ENCODE data around the gene KRTAP10-10. TPM values are rescaled to one million over a fixed set of nuclear protein-coding genes. Genes with fewer than 3 reads are reported as not detected.

Gene KRTAP10-10
- total RNA-seq, 1 experiment from 2014 or later, result not detected

DNA sequence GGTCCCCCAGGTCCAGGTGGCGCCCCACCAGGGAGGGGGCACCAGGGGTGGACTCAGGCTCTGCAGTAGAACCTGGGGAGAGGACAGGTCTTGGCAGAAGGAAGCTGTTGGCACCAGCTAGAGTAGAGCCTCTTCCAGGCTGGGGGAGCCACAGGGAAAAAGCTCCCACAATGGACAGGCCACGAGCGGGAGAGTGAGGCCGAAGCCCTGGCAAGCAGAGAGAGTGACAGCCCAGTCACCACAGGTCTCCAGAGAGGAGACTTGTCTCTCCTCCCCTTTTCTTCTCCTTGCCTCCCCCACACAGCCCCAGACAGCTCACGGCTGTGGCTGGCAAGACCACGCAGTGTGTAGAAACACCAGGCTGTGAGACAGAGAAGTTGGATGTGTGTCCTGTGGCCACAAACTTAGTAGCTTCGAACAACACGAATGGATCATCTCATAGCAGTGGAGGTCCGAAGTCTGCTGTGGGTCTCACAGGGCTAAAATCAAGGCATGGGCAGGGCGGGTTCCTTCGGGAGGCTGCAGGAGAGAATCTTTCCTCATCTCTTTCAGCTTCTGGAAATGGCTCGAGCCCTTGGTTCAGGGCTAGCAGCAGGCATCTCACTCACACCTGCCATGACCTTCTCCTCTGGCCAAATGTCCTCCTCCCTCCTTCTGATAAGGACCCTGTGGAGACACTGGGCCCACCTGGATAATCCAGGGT is 14.0 kb downstream of the KRTAP10-10 start:
- H3K36me3 Mint-ChIP-seq (ENCODE audit: insufficient read depth, unreplicated experiment), result no peaks in the 10 kb centered on the region
- H3K27me3 Mint-ChIP-seq (ENCODE audit: insufficient read depth, unreplicated experiment), result peaks cover 40% of the 10 kb centered on the region
- DNase-seq (ENCODE audit: unreplicated experiment), result no peak
- no peaks in the 10 kb centered on the region for H3K9me3 Mint-ChIP-seq (ENCODE audit: unreplicated experiment)
- TF ChIP-seq, protein P1, sequence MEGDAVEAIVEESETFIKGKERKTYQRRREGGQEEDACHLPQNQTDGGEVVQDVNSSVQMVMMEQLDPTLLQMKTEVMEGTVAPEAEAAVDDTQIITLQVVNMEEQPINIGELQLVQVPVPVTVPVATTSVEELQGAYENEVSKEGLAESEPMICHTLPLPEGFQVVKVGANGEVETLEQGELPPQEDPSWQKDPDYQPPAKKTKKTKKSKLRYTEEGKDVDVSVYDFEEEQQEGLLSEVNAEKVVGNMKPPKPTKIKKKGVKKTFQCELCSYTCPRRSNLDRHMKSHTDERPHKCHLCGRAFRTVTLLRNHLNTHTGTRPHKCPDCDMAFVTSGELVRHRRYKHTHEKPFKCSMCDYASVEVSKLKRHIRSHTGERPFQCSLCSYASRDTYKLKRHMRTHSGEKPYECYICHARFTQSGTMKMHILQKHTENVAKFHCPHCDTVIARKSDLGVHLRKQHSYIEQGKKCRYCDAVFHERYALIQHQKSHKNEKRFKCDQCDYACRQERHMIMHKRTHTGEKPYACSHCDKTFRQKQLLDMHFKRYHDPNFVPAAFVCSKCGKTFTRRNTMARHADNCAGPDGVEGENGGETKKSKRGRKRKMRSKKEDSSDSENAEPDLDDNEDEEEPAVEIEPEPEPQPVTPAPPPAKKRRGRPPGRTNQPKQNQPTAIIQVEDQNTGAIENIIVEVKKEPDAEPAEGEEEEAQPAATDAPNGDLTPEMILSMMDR (IDR thresholded peaks at IDR 0.05; ENCODE audit: unreplicated experiment), result no peak
- H3K27ac Mint-ChIP-seq (ENCODE audit: low read depth, unreplicated experiment), result no peak overlapping the region
- ChIA-PET POLR2A (no interaction called here), CTCF (interaction anchor here (0.7 kb wide), 1 partner anchor 140 kb away, joined by 3 read pairs; no protein-coding TSS in a partner anchor)
- H3K4me3 Mint-ChIP-seq (ENCODE audit: unreplicated experiment), result no peak overlapping the region
- intact Hi-C loops (cut with micrococcal nuclease), result no loop called here
- BruUV-seq (replicated peaks), result no TSS peak
- no peaks in the 10 kb centered on the region for H3K4me1 Mint-ChIP-seq (ENCODE audit: insufficient read depth, unreplicated experiment)

DNA sequence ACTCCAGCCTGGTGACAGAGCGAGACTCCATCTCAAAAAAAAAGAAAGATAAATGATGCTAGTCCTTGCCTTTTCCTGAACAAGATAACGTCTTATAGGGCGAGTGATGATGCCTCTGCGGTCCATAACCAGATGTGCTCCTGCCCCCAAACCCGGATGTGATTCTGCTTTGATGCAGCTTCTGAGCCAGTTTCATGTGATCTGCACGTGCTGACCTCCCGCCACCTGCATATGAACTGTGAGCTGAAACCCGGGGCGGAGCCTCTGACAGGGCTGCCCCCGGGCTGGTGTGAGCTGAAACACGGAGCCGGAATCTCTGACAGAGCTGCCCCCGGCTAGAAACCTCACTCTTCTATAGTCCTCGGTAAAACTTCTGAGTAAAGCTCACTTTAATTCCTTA is 16.0 kb downstream of the KRTAP10-10 start:
- no peak for DNase-seq (ENCODE audit: unreplicated experiment)
- no peak overlapping the region for H3K4me3 Mint-ChIP-seq (ENCODE audit: unreplicated experiment)
- ChIA-PET POLR2A (no interaction called here), CTCF (no interaction called here)
- intact Hi-C loops (cut with micrococcal nuclease), result no loop called here
- BruUV-seq (replicated peaks), result no TSS peak
- TF ChIP-seq, protein P1 (IDR thresholded peaks at IDR 0.05; ENCODE audit: unreplicated experiment), result no peak
- H3K27ac Mint-ChIP-seq (ENCODE audit: low read depth, unreplicated experiment), result no peak overlapping the region
- no peaks in the 10 kb centered on the region for H3K36me3 Mint-ChIP-seq (ENCODE audit: insufficient read depth, unreplicated experiment)
- H3K4me1 Mint-ChIP-seq (ENCODE audit: insufficient read depth, unreplicated experiment), result no peaks in the 10 kb centered on the region
- no peaks in the 10 kb centered on the region for H3K9me3 Mint-ChIP-seq (ENCODE audit: unreplicated experiment)
- peaks cover 42% of the 10 kb centered on the region for H3K27me3 Mint-ChIP-seq (ENCODE audit: insufficient read depth, unreplicated experiment)

DNA sequence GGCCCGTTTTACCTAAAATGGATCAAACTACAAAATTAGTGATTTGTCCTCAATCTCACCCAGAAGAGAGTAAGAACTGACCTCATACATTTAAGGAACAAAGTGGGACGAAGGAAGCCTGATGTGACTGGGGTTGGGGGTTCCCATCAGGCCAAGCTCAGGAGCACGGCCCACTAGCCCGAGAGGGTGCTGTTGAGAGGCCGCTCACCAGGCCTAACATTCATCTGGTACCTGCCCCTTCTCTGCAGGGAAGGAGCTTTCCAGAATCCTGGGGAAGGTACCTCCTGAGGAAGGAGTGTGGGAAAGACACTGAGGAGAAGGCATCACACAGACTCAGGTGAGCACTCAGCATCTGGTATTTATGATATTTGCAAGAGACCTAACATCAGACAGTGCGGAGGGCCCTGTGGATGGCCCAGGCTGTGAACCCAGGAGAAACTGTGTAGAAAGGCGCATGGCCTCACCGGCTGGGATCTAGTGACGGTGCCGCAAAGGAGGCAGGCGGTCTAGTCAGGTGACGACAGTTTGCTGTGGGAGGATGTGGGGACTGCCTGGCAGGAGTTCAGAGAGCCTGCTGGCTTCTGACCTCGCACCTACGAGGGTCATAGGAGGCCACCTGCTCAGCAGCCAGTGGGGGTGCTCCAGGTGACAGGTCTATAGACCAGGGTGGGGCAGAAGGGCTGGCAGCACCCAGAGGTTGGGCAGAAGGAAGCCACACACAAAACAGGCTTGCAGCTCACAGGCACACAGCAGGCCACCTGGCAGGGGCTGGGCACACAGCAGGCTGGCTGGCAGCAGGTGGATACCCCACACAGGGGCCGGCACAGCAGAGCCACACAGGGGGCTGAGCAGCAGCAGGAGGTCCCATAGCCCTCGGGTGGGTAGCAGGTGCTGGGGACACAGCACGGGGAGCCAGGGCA is 16.8 kb downstream of the KRTAP10-10 start:
- intact Hi-C loops (cut with micrococcal nuclease), result no loop called here
- ChIA-PET CTCF (no interaction called here), POLR2A (no interaction called here)
- Mint-ChIP-seq H3K27me3 (ENCODE audit: insufficient read depth, unreplicated experiment) (peaks cover 45% of the 10 kb centered on the region), H3K27ac (ENCODE audit: low read depth, unreplicated experiment) (no peak overlapping the region), H3K36me3 (ENCODE audit: insufficient read depth, unreplicated experiment) (no peaks in the 10 kb centered on the region), H3K9me3 (ENCODE audit: unreplicated experiment) (no peaks in the 10 kb centered on the region), H3K4me3 (ENCODE audit: unreplicated experiment) (no peak overlapping the region), H3K4me1 (ENCODE audit: insufficient read depth, unreplicated experiment) (no peaks in the 10 kb centered on the region)
- no TSS peak for BruUV-seq (replicated peaks)
- DNase-seq (ENCODE audit: unreplicated experiment), result no peak
- TF ChIP-seq, protein P1 (IDR thresholded peaks at IDR 0.05; ENCODE audit: unreplicated experiment), result no peak

DNA sequence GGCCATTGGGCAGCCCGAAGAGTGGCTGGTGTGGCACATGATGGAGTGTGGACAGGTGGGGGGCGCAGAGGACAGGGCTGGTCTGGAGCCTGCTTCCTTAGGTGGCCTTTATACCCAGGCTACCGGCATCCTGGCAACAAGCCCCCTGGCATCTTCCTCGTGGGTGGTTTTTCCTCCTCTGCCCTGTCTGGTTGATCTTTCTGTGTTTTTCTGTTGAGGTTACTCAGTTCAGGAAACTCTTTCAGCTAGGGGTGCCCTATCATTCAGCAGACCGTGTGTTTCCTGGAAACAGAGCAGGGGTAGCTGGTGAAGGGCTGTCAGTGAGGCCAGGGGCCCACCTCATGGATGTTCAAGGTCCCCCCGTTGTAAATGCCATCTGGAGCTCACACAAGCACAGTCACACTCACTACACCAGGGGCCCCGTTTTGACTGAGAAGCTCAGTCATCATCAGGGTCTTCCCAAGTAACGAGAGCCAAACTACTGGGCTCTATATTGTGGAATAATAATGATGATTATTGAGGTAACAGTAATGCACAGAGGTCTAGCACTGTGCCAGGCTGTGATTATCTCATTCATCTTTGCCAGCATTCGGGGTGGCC is 17.5 kb downstream of the KRTAP10-10 start, which contains the start of gene KRTAP12-4:
Gene KRTAP12-4 (minus strand): TSS at position 84 of the 600 bp plus-strand sequence. CDS start 45 bp downstream, at position 39.
- ChIA-PET POLR2A (no interaction called here), CTCF (interaction anchor here (0.5 kb wide), 1 partner anchor 31 kb away, joined by 4 read pairs; no protein-coding TSS in a partner anchor)
- no TSS peak for BruUV-seq (replicated peaks)
- DNase-seq (ENCODE audit: unreplicated experiment), result no peak
- no peak within 1 kb of the TSS for H3K4me3 Mint-ChIP-seq (ENCODE audit: unreplicated experiment)
- intact Hi-C loops (cut with micrococcal nuclease), result no loop called here
- TF ChIP-seq, protein P1 (IDR thresholded peaks at IDR 0.05; ENCODE audit: unreplicated experiment), result no peak
- H3K4me1 Mint-ChIP-seq (ENCODE audit: insufficient read depth, unreplicated experiment), result no peaks in the 10 kb centered on the region
- no peaks in the 10 kb centered on the region for H3K36me3 Mint-ChIP-seq (ENCODE audit: insufficient read depth, unreplicated experiment)
- H3K9me3 Mint-ChIP-seq (ENCODE audit: unreplicated experiment), result no peaks in the 10 kb centered on the region
- no peak within 1 kb of the TSS for H3K27ac Mint-ChIP-seq (ENCODE audit: low read depth, unreplicated experiment)
- H3K27me3 Mint-ChIP-seq (ENCODE audit: insufficient read depth, unreplicated experiment), result peaks cover 53% of the 10 kb centered on the region
